ENCODE results near the gene ZDHHC24. TPM values are rescaled to one million over a fixed set of nuclear protein-coding genes. Genes with fewer than 3 reads are reported as not detected.

The ZDHHC24 gene
- total RNA-seq, 6 experiments from 2014 or later, result 3.6 to 15.5 (median 5.8) TPM

GRCh38 chr11:66484806-66485380 lies 61.0 kb downstream of the ZDHHC24 start:
- intact Hi-C loops (cut with DNase I), result no loop called here
- Histone ChIP-seq H3K36me3 (peaks cover 0 to 8% (median 1%) of the 10 kb centered on the region in 4 donors), H3K27me3 (no peaks in the 10 kb centered on the region), H3K27ac (no peak overlapping the region), H3K4me3 (no peak overlapping the region), H3K9me3 (no peaks in the 10 kb centered on the region), H3K4me1 (peaks cover 0 to 6% (median 0%) of the 10 kb centered on the region in 4 donors)
- peak in 1 of 3 donors; percentile 38 for DNase-seq
- 93% methylated on average over 2 of the region's 7 CpGs for WGBS (ENCODE audit: insufficient coverage, low coverage, low lambda C conversion rate, missing lambda C conversion rate)
- TF ChIP-seq POLR2A (IDR thresholded peaks at IDR 0.05), result no peak
- no peak for TF ChIP-seq CTCF (IDR thresholded peaks at IDR 0.05)
- ATAC-seq, result no peak

- ATAC-seq (peak; percentile 92 to 95 (median 94)), DNase-seq (peak; percentile 98 to 99 (median 98))
- Histone ChIP-seq H3K4me1 (peaks cover 0 to 11% (median 0%) of the 10 kb centered on the region in 4 donors), H3K36me3 (no peaks in the 10 kb centered on the region), H3K27ac (peak within 1 kb of the TSS; percentile 63 to 84 (median 79)), H3K9me3 (no peaks in the 10 kb centered on the region), H3K4me3 (peak within 1 kb of the TSS; percentile 66 to 79 (median 70)), H3K27me3 (no peaks in the 10 kb centered on the region)
- intact Hi-C loops (cut with DNase I), result no loop called here
- TF ChIP-seq CTCF (IDR thresholded peaks at IDR 0.05) (no peak), POLR2A (IDR thresholded peaks at IDR 0.05) (peak; percentile 94)
- WGBS (ENCODE audit: insufficient coverage, low coverage, low lambda C conversion rate, missing lambda C conversion rate), result 4% methylated on average over 13 of the region's 62 CpGs
Observed at GRCh38 chr11:66480117-66480938, 65.5 kb downstream of the ZDHHC24 start, which contains the start of gene DPP3. Gene DPP3, plus strand, starts transcription at chr11:66480434. Its CDS starts 1,767 bp downstream, at chr11:66482201.

GRCh38 chr11:66479394-66480116 lies 66.3 kb downstream of the ZDHHC24 start:
- H3K36me3 ChIP-seq, result no peaks in the 10 kb centered on the region
- intact Hi-C loops (cut with DNase I), result no loop called here
- H3K9me3 ChIP-seq, result no peaks in the 10 kb centered on the region
- H3K27me3 ChIP-seq, result no peaks in the 10 kb centered on the region
- DNase-seq (peak in 1 of 3 donors; percentile 48), ATAC-seq (peak; percentile 46 to 58 (median 54))
- H3K4me1 ChIP-seq, result peaks cover 0 to 11% (median 0%) of the 10 kb centered on the region in 4 donors
- WGBS (ENCODE audit: insufficient coverage, low coverage, low lambda C conversion rate, missing lambda C conversion rate), result under 1% methylated on average over 27 of the region's 34 CpGs
- peak overlapping the region; percentile 63 to 84 (median 79) for H3K27ac ChIP-seq
- H3K4me3 ChIP-seq, result peak overlapping the region; percentile 66 to 79 (median 70)
- TF ChIP-seq CTCF (IDR thresholded peaks at IDR 0.05), result no peak
- TF ChIP-seq POLR2A (IDR thresholded peaks at IDR 0.05), result no peak

- Histone ChIP-seq H3K27ac (peak overlapping the region in 1 of 3 donors; percentile 79), H3K4me1 (peaks cover 0 to 11% (median 0%) of the 10 kb centered on the region in 4 donors), H3K27me3 (no peaks in the 10 kb centered on the region), H3K36me3 (no peaks in the 10 kb centered on the region), H3K4me3 (peak overlapping the region; percentile 66 to 79 (median 70)), H3K9me3 (no peaks in the 10 kb centered on the region)
- no peak for TF ChIP-seq POLR2A (IDR thresholded peaks at IDR 0.05)
- TF ChIP-seq CTCF (IDR thresholded peaks at IDR 0.05), result peak; percentile 66 to 70 (median 67)
- WGBS (ENCODE audit: insufficient coverage, low coverage, low lambda C conversion rate, missing lambda C conversion rate), result 39% methylated on average over 7 of the region's 8 CpGs
- DNase-seq, result no peak
- intact Hi-C loops (cut with DNase I), result no loop called here
- no peak for ATAC-seq
Observed at GRCh38 chr11:66478729-66479393, 67.0 kb downstream of the ZDHHC24 start.

Measured in right lobe of liver (tissue), 6 donors.